PC-3 (cell line): ENCODE results near the gene CAND2. TPM values are rescaled to one million over a fixed set of nuclear protein-coding genes. Genes with fewer than 3 reads are reported as not detected.

ENCODE experiments used
- ATAC-seq: fragments of 200-7000 bp; cut with Tn5 transposase; 2 replicates; pipeline ENCODE4 v1.9.1; 2020; ENCODE audit warnings: mild to moderate bottlenecking, moderate library complexity
- BruUV-seq: library from RNA; stranded (reverse); fragments of 400-500 nt; replicated peaks from 2 replicates; lab custom pipeline; 2021; lab: Mats Ljungman, UMichigan
- CTCF ChIA-PET: fragments of 300-600 bp; sonication (Branson Sonifier 250); formaldehyde crosslinking; loops from one replicate; lab custom pipeline; 2022; ENCODE audit warnings: antibody characterized with exemption; lab: Charles Lee
- POLR2A ChIA-PET: fragments of 300-600 bp; sonication (Branson Sonifier 250); formaldehyde crosslinking; loops from one replicate; lab custom pipeline; 2022; ENCODE audit warnings: antibody characterized with exemption; ENCODE audit not compliant: unreplicated experiment; lab: Charles Lee
- DNase-seq: peaks from one replicate; pipeline ENCODE4 v3.0.0-alpha.2; 2015
- H2AFZ ChIP-seq: fragments of 300-600 bp; sonication (generic); 2 replicates; pipeline ENCODE4 v1.6.0; 2016; ENCODE audit warnings: antibody characterized with exemption, low read length
- H3F3A ChIP-seq: fragments of 300-600 bp; sonication (generic); one replicate; pipeline ENCODE4 v1.6.0; 2017; ENCODE audit warnings: antibody characterized with exemption, low read length, control low read depth, mild to moderate bottlenecking; ENCODE audit not compliant: unreplicated experiment
- H3K27ac ChIP-seq: fragments of 300-600 bp; sonication (generic); 2 replicates; pipeline ENCODE4 v1.5.1; 2016; ENCODE audit warnings: mild to moderate bottlenecking, low read length
- H3K27me3 ChIP-seq: fragments of 300-600 bp; sonication (generic); 2 replicates; pipeline ENCODE4 v1.6.1; 2016; ENCODE audit warnings: low read length, mixed read lengths
- H3K36me3 ChIP-seq: fragments of 300-600 bp; sonication (generic); 2 replicates; pipeline ENCODE4 v1.6.1; 2016; ENCODE audit warnings: low read depth, mixed run types, low read length, mixed read lengths
- H3K4me1 ChIP-seq: fragments of 300-600 bp; sonication (generic); 2 replicates; pipeline ENCODE4 v1.5.1; 2016; ENCODE audit warnings: low read length; ENCODE audit not compliant: insufficient read depth
- H3K4me2 ChIP-seq: fragments of 300-600 bp; sonication (generic); 2 replicates; pipeline ENCODE4 v1.6.0; 2016; ENCODE audit warnings: low read length
- H3K4me3 ChIP-seq: fragments of 300-600 bp; sonication (generic); 2 replicates; pipeline ENCODE4 v1.5.1; 2016; ENCODE audit warnings: mild to moderate bottlenecking, low read length, mixed read lengths
- H3K79me2 ChIP-seq: fragments of 300-600 bp; sonication (generic); 2 replicates; pipeline ENCODE4 v1.6.1; 2017; ENCODE audit warnings: low read length, mixed read lengths
- H3K9ac ChIP-seq: fragments of 300-600 bp; sonication (generic); 2 replicates; pipeline ENCODE4 v1.6.0; 2016; ENCODE audit warnings: mild to moderate bottlenecking, low read length
- H3K9me2 ChIP-seq: fragments of 300-600 bp; sonication (generic); replicated peaks from 2 replicates; pipeline ENCODE4 v1.6.1; 2016; ENCODE audit warnings: mixed run types, low read length, mixed read lengths
- H3K9me3 ChIP-seq: fragments of 300-600 bp; sonication (generic); 2 replicates; pipeline ENCODE4 v1.6.1; 2016; ENCODE audit warnings: low read length, mixed read lengths
- H4K20me1 ChIP-seq: fragments of 300-600 bp; sonication (generic); 2 replicates; pipeline ENCODE4 v1.6.1; 2016; ENCODE audit warnings: low read length, mixed read lengths
- CTCF ChIP-seq: fragments of 300-600 bp; sonication (generic); conservative IDR thresholded peaks from 2 replicates; pipeline ENCODE4 v1.5.1; 2017; ENCODE audit warnings: antibody characterized with exemption, low read depth, mild to moderate bottlenecking, low read length
- EZH2 ChIP-seq: fragments of 300-600 bp; sonication (generic); IDR thresholded peaks from one replicate; pipeline ENCODE4 v1.6.1; 2017; ENCODE audit warnings: antibody characterized with exemption, mild to moderate bottlenecking, low read length; ENCODE audit not compliant: unreplicated experiment
- EZH2phosphoT487 ChIP-seq: fragments of 300-600 bp; sonication (generic); IDR thresholded peaks from 2 replicates; pipeline ENCODE4 v1.6.1; 2018; ENCODE audit warnings: mild to moderate bottlenecking, antibody characterized with exemption, low read length, borderline replicate concordance
- intact Hi-C: fragments of 100-400 bp; cut with micrococcal nuclease; formaldehyde crosslinking; loops from 2 replicates; pipeline ENCODE4 v1.9.0; 2023
- total RNA-seq: library from RNA; depleted of rRNA; stranded (reverse); fragments of >200 nt; gene quantifications from 2 replicates; pipeline ENCODE4 v1.2.3, GENCODE V29; 2014

Gene CAND2
- total RNA-seq, 1 experiment from 2014 or later = 4.8 TPM

GRCh38 chr3:12822725-12823373 lies 26.4 kb downstream of the CAND2 start:
- no peaks in the 10 kb centered on the region for H3K4me1 ChIP-seq
- no peaks in the 10 kb centered on the region for H4K20me1 ChIP-seq
- no peaks in the 10 kb centered on the region for H3K9me3 ChIP-seq
- no peaks in the 10 kb centered on the region for H3K79me2 ChIP-seq
- H3K27me3 ChIP-seq = no peaks in the 10 kb centered on the region
- peak; percentile 73 for DNase-seq
- no peaks in the 10 kb centered on the region for H3K36me3 ChIP-seq
- peak; percentile 63 for TF ChIP-seq CTCF
- no peak for TF ChIP-seq EZH2phosphoT487
- no peaks in the 10 kb centered on the region for H3K9me2 ChIP-seq
- intact Hi-C loops = loop anchor here (5.0 kb wide), 1 partner anchor 69 kb away; no protein-coding TSS in a partner anchor
- no peak overlapping the region for H2AFZ ChIP-seq
- H3K4me3 ChIP-seq = no peak overlapping the region
- ChIA-PET CTCF (interaction anchor here (0.6 to 1.2 kb wide), 8 partner anchors 11 to 1703 kb away, joined by 3 to 10 read pairs (median 4); partner anchors contain the start of gene RPL32), POLR2A (interaction anchor here (0.6 kb wide), 1 partner anchor 15 kb away, joined by 5 read pairs; no protein-coding TSS in a partner anchor)
- no peak overlapping the region for H3K9ac ChIP-seq
- H3K27ac ChIP-seq = no peak overlapping the region
- H3F3A ChIP-seq = no peaks in the 10 kb centered on the region
- no peak overlapping the region for H3K4me2 ChIP-seq
- BruUV-seq = no TSS peak
- peak; percentile 84 for ATAC-seq

GRCh38 chr3:12824299-12824698 lies 27.8 kb downstream of the CAND2 start:
- Histone ChIP-seq H3F3A (no peaks in the 10 kb centered on the region), H3K27ac (no peak overlapping the region), H3K9me3 (no peaks in the 10 kb centered on the region), H3K4me1 (peaks cover 8% of the 10 kb centered on the region), H3K9ac (no peak overlapping the region), H3K4me2 (no peak overlapping the region), H3K9me2 (no peaks in the 10 kb centered on the region), H3K36me3 (no peaks in the 10 kb centered on the region), H3K4me3 (no peak overlapping the region), H2AFZ (no peak overlapping the region), H4K20me1 (no peaks in the 10 kb centered on the region), H3K79me2 (no peaks in the 10 kb centered on the region), H3K27me3 (no peaks in the 10 kb centered on the region)
- ChIA-PET POLR2A (no interaction called here), CTCF (no interaction called here)
- intact Hi-C loops = loop anchor here (5.0 kb wide), 1 partner anchor 68 kb away; no protein-coding TSS in a partner anchor
- no peak for DNase-seq
- no TSS peak for BruUV-seq
- no peak for ATAC-seq
- TF ChIP-seq CTCF = no peak
- no peak for TF ChIP-seq EZH2phosphoT487
- no peak for TF ChIP-seq EZH2

- Histone ChIP-seq H3K79me2 (no peaks in the 10 kb centered on the region), H2AFZ (no peak overlapping the region), H3K9me2 (no peaks in the 10 kb centered on the region), H3K4me1 (peaks cover 15% of the 10 kb centered on the region), H3K27me3 (no peaks in the 10 kb centered on the region), H3F3A (peaks cover 5% of the 10 kb centered on the region), H4K20me1 (no peaks in the 10 kb centered on the region), H3K4me3 (no peak overlapping the region), H3K9ac (no peak overlapping the region), H3K36me3 (no peaks in the 10 kb centered on the region), H3K9me3 (no peaks in the 10 kb centered on the region), H3K4me2 (no peak overlapping the region), H3K27ac (no peak overlapping the region)
- intact Hi-C loops = loop anchor here (5.0 kb wide), 1 partner anchor 103 kb away; no protein-coding TSS in a partner anchor
- no TSS peak for BruUV-seq
- TF ChIP-seq EZH2phosphoT487 (no peak), EZH2 (no peak), CTCF (no peak)
- POLR2A ChIA-PET = no interaction called here
- ATAC-seq (no peak), DNase-seq (no peak)
- CTCF ChIA-PET = interaction anchor here (0.6 kb wide), 1 partner anchor 72 kb away, joined by 3 read pairs; no protein-coding TSS in a partner anchor
Observed at GRCh38 chr3:12825156-12825555, 28.7 kb downstream of the CAND2 start.
